ENCODE measurements around the gene ZNF700. TPM values are rescaled to one million over a fixed set of nuclear protein-coding genes. Genes with fewer than 3 reads are reported as not detected.
A peak's percentile ranks its signal among the peaks of the same experiment; 100 is the strongest.
"Not testable (repeated sequence)": the region's sequence is repeated elsewhere in the genome, so short reads cannot be mapped to it uniquely, and the experiment has no call there.

ZNF700 gene
- total RNA-seq, 1 donor from 2014 or later, result 5.9 TPM

- not testable (repeated sequence) for ATAC-seq
These were observed 16.5 kb downstream of the ZNF700 start for GRCh38 chr19:11941361-11941887.

DNA sequence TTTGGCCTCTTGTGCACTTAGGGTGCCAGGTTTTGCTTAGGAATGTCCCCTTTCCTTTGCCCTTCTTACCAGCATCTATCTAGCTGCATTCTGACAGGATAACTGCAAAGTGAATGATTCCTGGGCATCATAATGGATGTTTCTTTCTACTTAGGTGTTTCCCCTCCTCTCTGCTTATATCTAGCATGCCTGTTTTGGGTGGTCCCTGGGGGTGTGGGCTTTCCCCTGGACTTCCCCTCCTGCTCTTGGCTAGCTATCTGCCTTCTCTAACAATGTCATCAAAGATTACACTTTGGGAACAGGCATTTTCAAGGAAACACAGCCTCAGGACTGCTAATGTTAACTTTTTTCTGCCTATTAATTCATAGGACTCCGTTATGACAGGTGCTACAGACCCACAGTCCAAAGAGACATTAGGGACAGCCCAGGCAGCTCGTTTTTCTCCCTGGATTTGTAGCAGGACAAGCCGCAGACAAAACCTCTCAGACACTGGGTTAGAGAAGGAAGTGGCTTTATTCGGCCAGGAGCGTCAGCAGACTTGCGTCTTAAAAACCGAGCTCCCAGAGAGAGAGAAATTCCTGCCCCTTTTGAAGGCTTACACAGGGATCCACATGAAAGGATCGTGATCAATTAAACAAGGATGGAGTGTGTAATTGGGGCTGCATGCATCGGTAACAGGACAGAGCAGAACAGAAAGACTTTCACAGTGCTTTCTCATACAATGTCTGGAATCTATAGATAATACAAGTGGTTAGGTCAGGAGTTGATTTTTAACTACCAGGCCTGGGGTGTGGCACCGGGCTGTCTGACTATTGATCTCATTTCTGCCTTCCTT is 17.3 kb downstream of the ZNF700 start:
- ATAC-seq, result no peak

DNA sequence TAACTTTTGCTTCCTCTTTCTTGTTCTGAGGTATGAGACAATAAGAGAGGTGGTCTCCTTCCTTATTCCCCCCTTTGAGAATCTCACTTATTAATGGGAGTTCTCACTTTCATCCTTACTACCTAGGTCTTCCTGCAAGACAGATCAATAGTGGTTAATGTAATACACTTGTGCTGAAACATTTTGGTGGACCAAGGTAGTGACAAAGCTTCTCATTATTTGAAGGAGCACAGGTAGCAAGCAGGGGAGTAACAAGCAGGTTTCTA is 17.9 kb downstream of the ZNF700 start:
- ATAC-seq, result no peak

GRCh38 chr19:11944656-11945055 is 19.7 kb downstream of the ZNF700 start:
- ATAC-seq, result no peak

DNA sequence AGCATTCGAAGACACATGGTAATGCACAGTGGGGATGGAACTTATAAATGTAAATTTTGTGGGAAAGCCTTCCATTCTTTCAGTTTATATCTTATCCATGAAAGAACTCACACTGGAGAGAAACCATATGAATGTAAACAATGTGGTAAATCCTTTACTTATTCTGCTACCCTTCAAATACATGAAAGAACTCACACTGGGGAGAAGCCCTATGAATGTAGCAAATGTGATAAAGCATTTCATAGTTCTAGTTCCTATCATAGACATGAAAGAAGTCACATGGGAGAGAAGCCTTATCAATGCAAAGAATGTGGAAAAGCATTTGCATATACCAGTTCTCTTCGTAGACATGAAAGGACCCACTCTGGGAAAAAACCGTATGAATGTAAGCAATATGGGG is 23.7 kb downstream of the ZNF700 start:
- ATAC-seq, result no peak

DNA sequence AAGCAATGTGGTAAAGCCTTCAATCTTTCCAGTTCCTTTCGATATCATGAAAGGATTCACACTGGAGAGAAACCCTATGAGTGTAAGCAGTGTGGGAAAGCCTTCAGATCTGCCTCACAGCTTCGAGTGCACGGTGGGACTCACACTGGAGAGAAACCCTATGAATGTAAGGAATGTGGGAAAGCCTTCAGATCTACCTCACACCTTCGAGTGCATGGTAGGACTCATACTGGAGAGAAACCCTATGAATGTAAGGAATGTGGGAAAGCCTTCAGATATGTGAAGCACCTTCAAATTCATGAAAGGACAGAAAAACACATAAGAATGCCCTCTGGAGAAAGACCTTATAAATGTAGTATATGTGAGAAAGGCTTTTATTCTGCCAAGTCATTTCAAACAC is 24.3 kb downstream of the ZNF700 start:
- ATAC-seq, result no peak

- not testable (repeated sequence) for ATAC-seq
These were observed 24.7 kb downstream of the ZNF700 start for GRCh38 chr19:11949614-11950080.

GRCh38 chr19:11950312-11950711 is 25.4 kb downstream of the ZNF700 start:
- no peak for ATAC-seq

DNA sequence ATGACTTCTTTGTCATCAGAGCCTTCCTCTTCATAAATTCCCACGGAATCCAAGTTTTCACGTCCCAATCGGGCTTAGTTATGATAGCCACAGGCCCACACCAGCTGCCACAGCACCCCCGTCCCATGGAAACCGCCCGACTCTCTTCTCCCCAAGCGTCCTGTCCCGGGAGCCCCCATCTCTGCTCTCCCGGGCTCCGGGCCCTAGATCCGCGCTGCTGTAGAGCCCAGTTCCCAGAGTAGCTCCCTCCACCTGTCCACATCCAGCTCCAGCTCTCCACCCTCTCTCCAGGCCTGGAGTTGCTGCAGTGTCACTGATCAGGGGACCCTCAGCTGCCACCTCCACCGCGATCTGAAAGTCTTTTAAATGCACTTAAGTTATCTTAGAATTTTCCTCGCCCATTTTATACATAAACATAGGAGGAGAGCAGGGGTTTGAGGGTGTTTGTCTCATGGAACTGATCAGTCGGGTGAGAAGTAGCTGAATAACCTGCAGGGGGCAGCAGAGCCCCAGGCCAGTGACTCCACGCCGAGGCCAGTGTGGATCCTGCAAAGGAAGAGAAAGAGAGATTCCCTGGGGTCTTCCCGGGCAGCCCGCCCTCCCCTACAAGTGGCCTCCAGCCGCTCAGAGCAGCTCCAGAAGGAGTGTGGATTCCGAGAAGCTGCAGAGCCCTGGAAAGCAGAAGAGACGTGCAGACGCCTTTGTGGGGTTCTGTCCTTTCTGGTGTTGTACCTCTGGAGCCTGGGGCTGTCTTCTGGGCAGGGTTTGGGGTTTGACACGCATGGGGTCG is 38.9 kb downstream of the ZNF700 start:
- peak; percentile 67 for ATAC-seq

- ATAC-seq, result no peak
These were observed 39.6 kb downstream of the ZNF700 start for GRCh38 chr19:11964496-11964857.

- peak; percentile 97 for ATAC-seq
These were observed 40.1 kb downstream of the ZNF700 start, which contains the start of gene ZNF763 for GRCh38 chr19:11964858-11965645. ZNF763 (plus strand) TSS chr19:11965040; CDS start chr19:11965209, 169 bp downstream.

DNA sequence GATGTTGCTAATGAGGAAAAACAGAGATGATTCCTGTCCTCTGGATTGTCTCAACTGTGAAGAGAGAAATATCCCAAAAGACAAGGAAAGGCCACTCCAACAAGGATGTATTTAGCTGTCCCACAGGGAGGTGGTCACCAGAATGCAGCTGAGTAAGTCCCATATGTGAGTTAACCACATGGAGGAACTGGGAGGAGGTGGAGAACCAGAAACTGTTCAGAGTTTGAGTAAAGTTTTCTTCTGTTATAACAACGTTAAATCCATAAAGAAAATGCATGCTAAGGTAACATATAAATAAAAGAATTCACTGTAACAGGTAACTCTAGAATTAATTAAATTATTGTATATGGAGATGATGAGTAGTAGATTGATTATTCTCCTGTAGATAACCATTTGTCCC is 45.3 kb downstream of the ZNF700 start:
- ATAC-seq, result no peak

GRCh38 chr19:11971041-11971440 is 46.1 kb downstream of the ZNF700 start:
- no peak for ATAC-seq

DNA sequence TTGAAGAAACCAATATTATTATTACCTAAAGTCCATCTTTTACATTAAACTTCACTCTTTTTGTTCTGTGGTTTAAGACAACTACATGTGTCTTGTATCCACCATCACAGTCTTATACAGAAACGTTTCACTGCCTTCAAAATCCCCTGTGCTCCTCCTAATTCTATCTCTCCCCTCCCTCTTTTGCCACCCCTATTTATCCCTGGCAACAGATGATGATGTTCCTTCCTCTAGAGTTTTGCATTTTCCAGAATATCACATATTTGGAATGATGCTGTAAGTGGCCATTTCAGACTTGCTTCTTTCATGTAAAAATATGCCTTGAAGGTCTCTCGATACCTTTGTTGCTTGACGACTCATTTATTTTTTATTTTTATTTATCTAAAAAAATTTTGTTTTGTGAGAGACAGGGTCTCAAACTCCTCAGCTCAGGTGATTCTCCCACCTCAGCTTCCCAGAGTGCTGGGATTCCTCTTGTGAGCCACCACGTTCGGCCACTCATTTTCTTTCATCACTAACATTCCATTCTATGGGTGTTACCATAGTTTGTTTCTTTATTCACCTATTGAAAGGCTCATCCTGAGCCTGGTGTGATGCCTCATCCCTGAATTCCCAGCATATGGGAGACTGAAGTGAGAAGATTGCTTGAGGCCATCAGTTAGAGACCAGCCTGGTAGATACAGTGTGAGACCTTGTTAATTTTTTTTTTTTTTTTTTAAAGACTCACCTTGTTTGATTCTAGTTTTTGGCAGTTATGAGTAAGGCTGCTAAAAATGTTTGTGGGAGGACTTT is 48.3 kb downstream of the ZNF700 start:
- ATAC-seq, result no peak

- ATAC-seq, result no peak
These were observed 53.7 kb downstream of the ZNF700 start for GRCh38 chr19:11978492-11979100.

GRCh38 chr19:11979527-11979926 is 54.6 kb downstream of the ZNF700 start:
- ATAC-seq, result no peak

GRCh38 chr19:11982526-11982925 is 57.6 kb downstream of the ZNF700 start:
- ATAC-seq, result no peak

DNA sequence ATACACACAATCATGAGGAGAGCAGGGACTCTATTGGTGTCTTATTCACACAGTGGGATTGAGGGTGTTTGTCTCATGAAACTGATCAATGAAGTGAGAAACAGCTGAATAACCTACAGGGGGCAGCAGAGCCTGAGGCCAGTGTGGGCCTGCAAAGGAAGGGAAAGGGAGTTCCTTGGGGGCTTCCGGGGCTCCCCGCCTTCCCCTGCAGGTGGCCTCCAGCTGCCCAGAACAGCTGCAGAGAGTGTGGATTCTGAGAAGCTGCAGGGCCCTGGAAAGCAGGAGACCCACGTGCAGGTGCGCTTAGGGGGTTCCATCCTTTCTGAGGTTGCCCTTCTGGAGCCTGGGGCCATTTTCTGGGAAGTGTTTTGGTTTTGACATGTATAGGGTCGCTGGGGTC is 60.1 kb downstream of the ZNF700 start:
- ATAC-seq, result no peak

GRCh38 chr19:11986754-11987153 is 61.8 kb downstream of the ZNF700 start:
- ATAC-seq, result no peak

DNA sequence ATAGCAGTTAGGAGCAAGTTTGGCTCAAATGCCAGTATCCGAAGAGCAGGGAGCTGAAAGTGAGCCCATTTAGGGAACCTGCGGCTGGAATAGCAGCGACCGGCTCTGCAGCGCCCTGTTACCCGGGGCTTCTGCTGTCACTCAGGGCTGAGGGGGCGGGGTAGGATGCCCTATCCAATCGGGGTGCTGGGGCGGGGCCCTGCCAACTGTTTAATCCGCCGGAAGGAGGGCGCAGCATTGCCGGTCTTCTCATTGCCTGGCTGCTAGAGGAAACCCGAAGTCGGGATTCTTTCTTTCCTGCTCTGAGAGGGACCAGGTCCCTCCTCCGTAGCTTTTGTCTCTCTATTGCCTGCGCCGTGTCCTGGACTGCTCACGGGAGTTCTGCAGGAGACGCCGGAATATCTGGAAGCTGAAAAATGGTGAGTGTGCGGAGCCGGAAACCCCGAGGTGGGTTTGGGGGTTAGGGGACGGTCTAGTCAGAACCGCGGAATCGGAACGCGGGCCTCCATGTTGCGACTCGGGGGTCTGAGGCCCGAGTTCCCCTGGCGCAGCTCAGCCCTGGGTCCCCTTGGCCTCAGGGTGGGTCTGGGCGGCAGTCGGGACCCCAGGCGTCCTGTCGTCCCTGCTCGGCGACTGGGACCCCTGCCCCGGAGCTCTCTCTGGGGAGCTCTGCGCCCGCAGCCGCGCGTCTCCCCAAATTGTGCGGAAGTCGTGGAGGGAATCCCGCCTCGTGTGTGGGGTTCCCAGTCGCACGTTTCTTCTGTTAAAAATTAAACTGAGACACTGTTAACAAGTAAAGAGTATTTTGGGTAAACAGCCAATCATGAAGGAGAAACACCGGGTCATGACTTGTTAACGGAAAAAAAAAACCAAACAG is 62.7 kb downstream of the ZNF700 start:
- peak; percentile 99 for ATAC-seq

GRCh38 chr19:11989112-11989456 is 64.2 kb downstream of the ZNF700 start:
- ATAC-seq, result no peak
